K562 (cell line): ENCODE data around the gene SCAF11. TPM values are rescaled to one million over a fixed set of nuclear protein-coding genes. Genes with fewer than 3 reads are reported as not detected.

Source experiments
- CC2D1A ChIP-seq: fragments of 450-650 bp; IDR thresholded peaks from 2 replicates; pipeline ENCODE4 v1.6.1; 2017; ENCODE audit warnings: mild to moderate bottlenecking
- CSDE1 ChIP-seq, 2 experiments: fragments of 450-650 bp; IDR thresholded peaks; 2 replicates each; pipeline ENCODE4 v1.6.1; 2016; ENCODE audit warnings: mild to moderate bottlenecking in 1 of 2
- DIDO1 ChIP-seq: fragments of 450-650 bp; IDR thresholded peaks from 2 replicates; pipeline ENCODE4 v1.6.1; 2016; ENCODE audit warnings: low read depth, missing biosample characterization, missing genetic modification characterization
- EGR1 ChIP-seq: fragments of 450-650 bp; conservative IDR thresholded peaks from 2 replicates; pipeline ENCODE4 v1.6.1; 2017; ENCODE audit warnings: mild to moderate bottlenecking
- ELF1 ChIP-seq: fragments of 200-800 bp; sonication (Bioruptor generic); IDR thresholded peaks from 2 replicates; pipeline ENCODE4 v1.6.1; 2016; ENCODE audit warnings: missing genetic modification characterization, missing compliant biosample characterization
- GABPB2 ChIP-seq: fragments of 250-450 bp; sonication (Bioruptor Pico); conservative IDR thresholded peaks from 2 replicates; pipeline ENCODE4 v1.5.1; 2021; ENCODE audit warnings: mild to moderate bottlenecking
- HNRNPL ChIP-seq: fragments of 200-400 bp; formaldehyde crosslinking; IDR thresholded peaks from 2 replicates; pipeline ENCODE4 v1.6.1; 2017; ENCODE audit warnings: low read depth, mild to moderate bottlenecking, low read length
- HNRNPUL1 ChIP-seq: fragments of 200-400 bp; formaldehyde crosslinking; IDR thresholded peaks from 2 replicates; pipeline ENCODE4 v1.6.1; 2017; ENCODE audit warnings: low read length
- JUND ChIP-seq, 2 experiments: IDR thresholded peaks; 2 replicates in 1 of 2; 3 replicates in 1 of 2; pipeline ENCODE4 v1.6.1; 2011; ENCODE audit warnings: borderline replicate concordance in 2 of 2, low read depth in 2 of 2, low read length in 2 of 2, improper control_type of control experiment in 1 of 2, missing biosample characterization in 1 of 2, missing genetic modification characterization in 1 of 2, missing genetic modification reagents in 1 of 2
- MYNN ChIP-seq, 2 experiments: sonication (generic); formaldehyde crosslinking in 1 of 2; IDR thresholded peaks; 2 replicates each; pipeline versions ENCODE4 v1.5.0 to v1.6.1; 2016 to 2020; ENCODE audit warnings: antibody characterized with exemption in 1 of 2, missing genetic modification reagents in 1 of 2
- NEUROD1 ChIP-seq: fragments of 150-350 bp; IDR thresholded peaks from 2 replicates; pipeline ENCODE4 v1.6.1; 2014; ENCODE audit warnings: borderline replicate concordance, low read length, low read depth; ENCODE audit not compliant: partially characterized antibody
- NRF1 ChIP-seq, 2 experiments: fragments of 450-650 bp; IDR thresholded peaks in 1 of 2; conservative IDR thresholded peaks in 1 of 2; 2 replicates each; pipeline ENCODE4 v1.6.1; 2014; ENCODE audit warnings: mild to moderate bottlenecking in 2 of 2
- POU5F1 ChIP-seq: fragments of 150-350 bp; IDR thresholded peaks from 2 replicates; pipeline ENCODE4 v1.6.1; 2014; ENCODE audit warnings: borderline replicate concordance, low read length, low read depth, mild to moderate bottlenecking; ENCODE audit not compliant: partially characterized antibody
- PYGO2 ChIP-seq: fragments of 450-650 bp; IDR thresholded peaks from 2 replicates; pipeline ENCODE4 v1.6.1; 2016; ENCODE audit warnings: mild to moderate bottlenecking, missing genetic modification characterization, moderate library complexity, missing compliant biosample characterization
- SP1 ChIP-seq: sonication (generic); formaldehyde crosslinking; IDR thresholded peaks from 2 replicates; pipeline ENCODE4 v1.8.1; 2022; ENCODE audit warnings: mild to moderate bottlenecking, missing genetic modification reagents
- TAF15 ChIP-seq: fragments of 200-400 bp; formaldehyde crosslinking; IDR thresholded peaks from 2 replicates; pipeline ENCODE4 v1.6.1; 2017; ENCODE audit warnings: mild to moderate bottlenecking, low read depth, low read length, moderate library complexity
- ZFX ChIP-seq: sonication (generic); formaldehyde crosslinking; IDR thresholded peaks from 2 replicates; pipeline ENCODE4 v1.8.0; 2022; ENCODE audit warnings: mild to moderate bottlenecking, missing genetic modification reagents, moderate library complexity
- ZNF766 ChIP-seq: fragments of 200-800 bp; sonication (Bioruptor generic); conservative IDR thresholded peaks from 2 replicates; pipeline ENCODE4 v1.6.1; 2016; ENCODE audit warnings: missing genetic modification characterization, missing compliant biosample characterization
- polyA plus RNA-seq, 8 experiments: library from polyadenylated mRNA; depleted of rRNA in 4 of 8; stranded (reverse) in 5 of 8; unstranded in 3 of 8; fragments of >200 nt; fragmentation: Nextera tagmentation in 2 of 8; fragmentation: Illumina TruSeq in 1 of 8; extraction: Ambion mirVana in 2 of 8; extraction: Trizol in 1 of 8; gene quantifications; 2 replicates each; pipeline versions ENCODE4 v1.2.1 to v1.2.3, GENCODE V29; 2011 to 2014; ENCODE audit warnings: inconsistent platforms in 1 of 8, missing spikeins in 1 of 8
- total RNA-seq, 7 experiments: library from RNA; depleted of rRNA in 6 of 7; stranded (reverse); fragments of >200 nt in 6 of 7; fragmentation: Illumina TruSeq in 2 of 7; extraction: Trizol in 2 of 7; gene quantifications; 2 replicates each; pipeline versions ENCODE4 v1.2.1 to v1.2.3, GENCODE V29; 2011 to 2021; ENCODE audit warnings: low replicate concordance in 1 of 7
- TF ChIP-seq, protein P1 (sequence below): sonication (generic); formaldehyde crosslinking; IDR thresholded peaks from 2 replicates; pipeline ENCODE4 v1.8.1; 2023; ENCODE audit warnings: mild to moderate bottlenecking, missing genetic modification reagents
- TF ChIP-seq, protein P2 (sequence below), 2 experiments: fragments of 450-650 bp in 1 of 2; sonication (generic) in 1 of 2; formaldehyde crosslinking in 1 of 2; IDR thresholded peaks in 1 of 2; conservative IDR thresholded peaks in 1 of 2; 2 replicates each; pipeline versions ENCODE4 v1.6.1 to v1.8.1; 2016 to 2023; ENCODE audit warnings: mild to moderate bottlenecking in 2 of 2, moderate library complexity in 2 of 2, inconsistent platforms in 1 of 2, missing genetic modification reagents in 1 of 2
- TF ChIP-seq, protein P3 (sequence below): IDR thresholded peaks from 3 replicates; pipeline ENCODE4 v1.6.1; 2011; ENCODE audit warnings: borderline replicate concordance, mild to moderate bottlenecking, moderate library complexity; ENCODE audit not compliant: insufficient read length; ENCODE audit errors: extremely low read depth

SCAF11 gene
- total and polyA plus RNA-seq, 9 of the 15 experiments (the other 6 are each of a cell fraction or from before 2014, with no cell fraction given) = 30.4 to 119 (median 80.0) TPM

DNA sequence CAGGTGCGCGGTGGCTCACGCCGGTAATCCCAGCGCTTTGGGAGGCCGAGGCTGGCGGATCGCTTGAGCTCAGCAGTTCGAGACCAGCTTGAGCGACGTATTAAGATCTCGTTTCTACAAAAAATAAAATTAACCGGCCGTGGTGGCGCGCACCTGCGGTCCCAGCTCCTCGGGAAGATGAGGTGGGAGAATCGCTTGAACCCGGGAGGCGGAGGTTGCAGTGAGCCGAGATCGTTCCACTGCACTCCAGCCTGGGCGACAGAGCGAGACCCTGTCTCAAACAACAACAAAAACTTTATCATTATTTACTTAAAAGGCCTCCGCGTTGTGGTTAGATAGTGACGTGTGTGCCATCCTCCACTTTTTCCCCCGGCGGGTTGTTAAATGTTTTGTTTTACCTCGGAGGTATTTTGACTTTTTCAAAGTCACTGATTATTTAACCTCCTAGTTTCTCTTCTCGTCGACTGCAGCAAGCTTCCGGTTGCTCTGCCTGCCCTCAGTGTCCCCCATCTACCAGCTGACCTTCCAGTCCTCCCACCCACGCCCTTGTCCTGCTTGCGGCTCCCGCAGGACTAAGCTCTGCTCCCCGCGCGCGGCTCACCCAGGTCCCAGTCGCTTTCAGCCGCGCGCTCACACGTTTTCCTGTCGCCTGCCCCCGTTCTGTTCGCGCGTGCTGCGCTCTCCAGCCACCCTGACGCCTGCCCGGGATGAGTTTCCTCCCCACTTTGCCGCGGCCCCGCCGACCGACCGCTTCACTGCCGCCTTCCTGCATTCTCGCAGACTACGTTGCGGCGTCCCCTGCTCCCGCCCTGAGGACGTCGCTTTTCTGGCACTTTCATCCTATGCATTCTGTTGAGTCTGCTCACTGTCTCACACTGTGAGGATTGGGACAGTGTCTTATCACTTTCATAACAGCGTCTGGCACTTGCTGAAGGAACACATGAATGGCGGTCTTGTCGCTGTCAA is 1.2 kb upstream of the SCAF11 start (continued):
- no peak for TF ChIP-seq TAF15
- peak; percentile 63 for TF ChIP-seq ELF1
- TF ChIP-seq NRF1 (conservative IDR thresholded peaks at IDR 0.05 in 1 of 2, IDR thresholded peaks at IDR 0.05 in 1 of 2) = peak; percentile 73 to 78
- TF ChIP-seq, protein P1, sequence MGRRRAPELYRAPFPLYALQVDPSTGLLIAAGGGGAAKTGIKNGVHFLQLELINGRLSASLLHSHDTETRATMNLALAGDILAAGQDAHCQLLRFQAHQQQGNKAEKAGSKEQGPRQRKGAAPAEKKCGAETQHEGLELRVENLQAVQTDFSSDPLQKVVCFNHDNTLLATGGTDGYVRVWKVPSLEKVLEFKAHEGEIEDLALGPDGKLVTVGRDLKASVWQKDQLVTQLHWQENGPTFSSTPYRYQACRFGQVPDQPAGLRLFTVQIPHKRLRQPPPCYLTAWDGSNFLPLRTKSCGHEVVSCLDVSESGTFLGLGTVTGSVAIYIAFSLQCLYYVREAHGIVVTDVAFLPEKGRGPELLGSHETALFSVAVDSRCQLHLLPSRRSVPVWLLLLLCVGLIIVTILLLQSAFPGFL (CRISPR knock-in tag) = no peak
- no peak for TF ChIP-seq CSDE1 (IDR thresholded peaks at IDR 0.05)
- TF ChIP-seq CC2D1A = no peak
- TF ChIP-seq SP1 (CRISPR knock-in tag) = 0 out of 2 replicates have a peak, but pooled peaks have one; percentile 26
- no peak for TF ChIP-seq NEUROD1
- TF ChIP-seq EGR1 = peak; percentile 96
- peak; percentile 11; the same call in 1 of the 2 replicates for TF ChIP-seq JUND (IDR thresholded peaks at IDR 0.05; ENCODE audit: borderline replicate concordance, low read depth, low read length)
- TF ChIP-seq JUND (tag; IDR thresholded peaks at IDR 0.05; ENCODE audit: borderline replicate concordance, low read depth, low read length) = peak; percentile 10; the same call in 1 of the 3 replicates
- no peak for TF ChIP-seq HNRNPL
- TF ChIP-seq, protein P2, sequence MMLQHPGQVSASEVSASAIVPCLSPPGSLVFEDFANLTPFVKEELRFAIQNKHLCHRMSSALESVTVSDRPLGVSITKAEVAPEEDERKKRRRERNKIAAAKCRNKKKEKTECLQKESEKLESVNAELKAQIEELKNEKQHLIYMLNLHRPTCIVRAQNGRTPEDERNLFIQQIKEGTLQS (IDR thresholded peaks at IDR 0.05) = peak; percentile 9; the same call in 1 of the 2 replicates
- TF ChIP-seq, protein P2 (CRISPR knock-in tag; conservative IDR thresholded peaks at IDR 0.05) = no peak
- 0 out of 2 replicates have a peak, but pooled peaks have one; percentile 16 for TF ChIP-seq MYNN (IDR thresholded peaks at IDR 0.05)
- no peak for TF ChIP-seq MYNN (CRISPR knock-in tag; IDR thresholded peaks at IDR 0.05)
- no peak for TF ChIP-seq PYGO2 (tag)
- no peak for TF ChIP-seq POU5F1
- no peak for TF ChIP-seq HNRNPUL1
- TF ChIP-seq GABPB2 (CRISPR knock-in tag) = no peak
- TF ChIP-seq ZNF766 = no peak
- TF ChIP-seq, protein P3, sequence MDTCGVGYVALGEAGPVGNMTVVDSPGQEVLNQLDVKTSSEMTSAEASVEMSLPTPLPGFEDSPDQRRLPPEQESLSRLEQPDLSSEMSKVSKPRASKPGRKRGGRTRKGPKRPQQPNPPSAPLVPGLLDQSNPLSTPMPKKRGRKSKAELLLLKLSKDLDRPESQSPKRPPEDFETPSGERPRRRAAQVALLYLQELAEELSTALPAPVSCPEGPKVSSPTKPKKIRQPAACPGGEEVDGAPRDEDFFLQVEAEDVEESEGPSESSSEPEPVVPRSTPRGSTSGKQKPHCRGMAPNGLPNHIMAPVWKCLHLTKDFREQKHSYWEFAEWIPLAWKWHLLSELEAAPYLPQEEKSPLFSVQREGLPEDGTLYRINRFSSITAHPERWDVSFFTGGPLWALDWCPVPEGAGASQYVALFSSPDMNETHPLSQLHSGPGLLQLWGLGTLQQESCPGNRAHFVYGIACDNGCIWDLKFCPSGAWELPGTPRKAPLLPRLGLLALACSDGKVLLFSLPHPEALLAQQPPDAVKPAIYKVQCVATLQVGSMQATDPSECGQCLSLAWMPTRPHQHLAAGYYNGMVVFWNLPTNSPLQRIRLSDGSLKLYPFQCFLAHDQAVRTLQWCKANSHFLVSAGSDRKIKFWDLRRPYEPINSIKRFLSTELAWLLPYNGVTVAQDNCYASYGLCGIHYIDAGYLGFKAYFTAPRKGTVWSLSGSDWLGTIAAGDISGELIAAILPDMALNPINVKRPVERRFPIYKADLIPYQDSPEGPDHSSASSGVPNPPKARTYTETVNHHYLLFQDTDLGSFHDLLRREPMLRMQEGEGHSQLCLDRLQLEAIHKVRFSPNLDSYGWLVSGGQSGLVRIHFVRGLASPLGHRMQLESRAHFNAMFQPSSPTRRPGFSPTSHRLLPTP = no peak
- peak; percentile 37 for TF ChIP-seq ZFX (CRISPR knock-in tag)
- TF ChIP-seq DIDO1 = no peak; the same call in 1 of the 2 replicates
